GM12801 (cell line): ENCODE data around the gene CUL9.

ENCODE experiments used
- TF ChIP-seq, protein P1 (sequence below): IDR thresholded peaks from one replicate; pipeline ENCODE4 v1.5.1; 2011; ENCODE audit warnings: control low read depth; ENCODE audit not compliant: insufficient read length; ENCODE audit errors: extremely low read depth

The CUL9 gene

DNA sequence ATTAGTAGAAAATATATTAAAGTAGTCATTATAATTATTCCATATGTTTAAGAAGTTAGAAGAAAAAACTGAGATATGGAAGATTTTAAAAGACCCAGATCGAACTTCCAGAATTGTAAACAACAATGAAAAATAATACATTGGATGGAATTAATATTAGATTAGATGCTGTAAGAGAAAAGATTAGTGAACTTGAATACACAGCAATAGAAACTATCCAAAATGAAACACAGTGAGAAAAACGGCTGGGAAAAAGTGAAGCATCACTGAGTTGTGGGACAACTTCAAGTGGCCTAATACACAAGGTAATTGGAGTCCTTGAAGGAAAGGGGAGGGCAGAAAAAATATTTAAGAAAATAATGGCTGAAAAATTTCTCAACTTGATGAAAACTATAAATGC, 57.1 kb downstream of the CUL9 start:
- TF ChIP-seq, protein P1, sequence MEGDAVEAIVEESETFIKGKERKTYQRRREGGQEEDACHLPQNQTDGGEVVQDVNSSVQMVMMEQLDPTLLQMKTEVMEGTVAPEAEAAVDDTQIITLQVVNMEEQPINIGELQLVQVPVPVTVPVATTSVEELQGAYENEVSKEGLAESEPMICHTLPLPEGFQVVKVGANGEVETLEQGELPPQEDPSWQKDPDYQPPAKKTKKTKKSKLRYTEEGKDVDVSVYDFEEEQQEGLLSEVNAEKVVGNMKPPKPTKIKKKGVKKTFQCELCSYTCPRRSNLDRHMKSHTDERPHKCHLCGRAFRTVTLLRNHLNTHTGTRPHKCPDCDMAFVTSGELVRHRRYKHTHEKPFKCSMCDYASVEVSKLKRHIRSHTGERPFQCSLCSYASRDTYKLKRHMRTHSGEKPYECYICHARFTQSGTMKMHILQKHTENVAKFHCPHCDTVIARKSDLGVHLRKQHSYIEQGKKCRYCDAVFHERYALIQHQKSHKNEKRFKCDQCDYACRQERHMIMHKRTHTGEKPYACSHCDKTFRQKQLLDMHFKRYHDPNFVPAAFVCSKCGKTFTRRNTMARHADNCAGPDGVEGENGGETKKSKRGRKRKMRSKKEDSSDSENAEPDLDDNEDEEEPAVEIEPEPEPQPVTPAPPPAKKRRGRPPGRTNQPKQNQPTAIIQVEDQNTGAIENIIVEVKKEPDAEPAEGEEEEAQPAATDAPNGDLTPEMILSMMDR, result no peak

GRCh38 chr6:43240950-43241349, 59.0 kb downstream of the CUL9 start:
- TF ChIP-seq, protein P1, result no peak

DNA sequence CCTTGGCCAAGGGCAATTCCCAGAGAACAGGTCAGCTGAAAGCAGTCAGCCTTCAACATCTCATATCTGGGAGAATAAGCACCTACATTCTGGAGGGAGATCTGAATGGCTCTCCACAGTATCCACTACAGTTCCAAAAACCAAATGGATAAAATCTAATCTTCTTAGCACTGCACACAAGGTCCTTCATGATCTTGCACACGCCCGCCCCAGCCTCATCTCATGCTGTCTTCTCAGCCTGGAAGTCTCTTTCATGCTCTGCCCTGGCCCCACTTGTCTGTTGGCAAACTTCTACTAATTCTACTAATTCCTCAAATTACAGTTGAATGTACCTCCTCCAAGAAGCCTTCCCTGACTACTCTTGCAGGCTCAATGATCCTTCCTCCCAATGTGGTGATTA, 59.5 kb downstream of the CUL9 start:
- TF ChIP-seq, protein P1, result no peak

DNA sequence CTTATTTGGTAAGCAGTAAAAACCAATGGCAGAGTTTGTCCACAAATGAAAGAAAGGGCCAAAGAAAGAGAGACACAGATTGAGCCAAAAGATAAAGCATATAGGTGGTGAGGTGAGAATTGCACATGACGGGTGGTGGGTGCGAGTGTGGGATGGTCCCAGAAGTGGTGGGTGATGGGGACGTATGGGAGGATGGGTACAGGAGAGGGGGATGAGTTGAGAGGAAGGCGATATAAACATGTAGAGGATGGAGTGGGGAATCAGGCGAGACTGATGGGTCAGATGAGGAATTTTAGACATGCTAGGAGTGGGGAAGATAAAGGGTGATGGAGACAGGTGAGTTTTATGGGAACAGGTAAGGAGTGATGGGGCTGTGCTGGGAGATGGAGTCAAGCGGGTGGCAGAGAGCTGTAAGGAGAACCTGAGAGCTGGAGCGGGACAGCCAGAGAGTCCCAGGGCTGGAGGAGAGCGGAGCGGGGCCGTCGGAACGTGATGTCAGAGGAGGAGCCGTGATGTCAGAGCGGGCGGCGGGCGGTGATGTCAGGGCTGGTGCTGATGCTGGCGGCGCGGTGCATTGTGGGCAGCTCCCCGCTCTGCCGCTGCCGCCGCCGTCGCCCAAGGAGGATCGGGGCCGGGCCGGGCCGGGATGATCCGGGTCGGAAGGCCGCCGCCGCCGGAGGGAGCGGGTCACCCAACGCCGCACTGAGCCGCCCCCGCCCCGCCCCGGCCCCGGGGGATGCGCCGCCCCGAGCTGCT, 61.1 kb downstream of the CUL9 start, which contains the start of gene TTBK1:
Gene TTBK1, plus strand, starts transcription at position 574 of the 756 bp plus-strand sequence. CDS start 3,180 bp downstream, outside the sequence.
- TF ChIP-seq, protein P1, result no peak

DNA sequence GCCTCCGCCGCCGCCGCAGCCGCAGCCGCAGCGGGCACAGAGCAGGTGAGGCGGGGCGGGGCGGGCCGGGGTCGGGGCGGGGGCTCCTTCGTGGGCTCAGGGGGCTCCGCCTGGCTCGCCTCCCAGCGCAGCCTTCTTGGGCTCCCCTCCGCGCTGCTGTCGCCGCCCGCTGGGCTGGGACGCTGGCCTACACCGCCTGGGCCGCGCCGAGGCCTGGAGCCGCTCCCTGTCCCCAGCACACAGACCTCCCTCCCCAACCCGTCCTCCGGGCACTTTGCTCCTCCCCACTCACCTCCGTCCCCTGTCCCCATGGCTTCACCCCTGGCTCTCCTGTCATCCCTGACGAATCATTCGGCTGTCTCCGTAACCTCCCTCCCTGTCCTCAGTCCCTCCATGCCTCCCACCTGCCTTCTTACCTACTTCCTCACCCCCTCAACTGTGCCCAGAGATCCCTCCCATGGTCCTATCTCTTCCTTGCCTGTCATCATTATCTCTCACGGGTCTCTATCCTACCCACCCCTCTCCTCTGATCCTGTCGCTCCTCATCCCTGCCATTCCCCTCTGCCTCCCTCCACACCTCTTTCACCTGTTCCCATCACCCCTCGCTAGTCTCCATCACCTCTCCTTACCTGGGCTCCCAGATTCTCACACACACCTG, 61.8 kb downstream of the CUL9 start:
- TF ChIP-seq, protein P1, result no peak

DNA sequence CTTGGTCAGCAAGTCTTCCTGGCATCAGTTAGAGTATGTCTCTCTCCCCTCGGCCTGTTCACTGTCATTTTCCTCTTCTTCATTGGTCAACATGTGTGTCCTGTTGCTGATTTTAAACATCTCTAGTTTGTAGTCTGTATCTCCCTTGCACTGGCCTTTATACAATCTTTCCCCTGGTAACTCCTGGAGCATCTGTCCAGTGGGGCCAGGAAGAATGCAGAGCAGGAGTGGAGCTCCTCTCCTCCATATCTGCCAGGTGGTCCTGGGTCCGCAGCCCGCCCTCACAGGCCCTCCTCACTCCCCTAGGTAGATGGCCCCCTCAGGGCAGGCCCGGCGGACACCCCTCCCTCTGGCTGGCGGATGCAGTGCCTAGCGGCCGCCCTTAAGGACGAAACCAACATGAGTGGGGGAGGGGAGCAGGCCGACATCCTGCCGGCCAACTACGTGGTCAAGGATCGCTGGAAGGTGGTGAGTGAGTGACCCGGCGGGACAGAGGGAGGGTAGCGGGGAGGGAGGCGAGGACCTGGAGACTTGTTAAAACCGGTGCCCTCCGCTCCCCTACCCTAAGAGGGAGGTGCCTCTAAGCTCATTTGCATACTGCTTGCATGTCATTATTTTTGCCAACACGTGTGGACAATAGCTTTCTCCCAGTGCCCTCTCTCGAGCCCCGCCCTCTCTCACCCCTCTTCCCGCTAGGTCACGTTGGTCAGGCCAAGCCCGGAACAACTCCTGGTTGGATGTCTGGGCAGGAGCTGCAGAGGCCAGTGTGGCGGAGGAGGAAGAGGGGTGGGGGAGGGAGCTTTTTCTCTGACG, 64.5 kb downstream of the CUL9 start:
- TF ChIP-seq, protein P1, result no peak
